Measurements from ENCODE around the gene TMEM163. TPM values are rescaled to one million over a fixed set of nuclear protein-coding genes. Genes with fewer than 3 reads are reported as not detected.
"Not testable (repeated sequence)": the region's sequence is repeated elsewhere in the genome, so short reads cannot be mapped to it uniquely, and the experiment has no call there.

The TMEM163 gene
- total RNA-seq, 2 experiments from 2014 or later: 0.51 TPM; not detected in 1

GRCh38 chr2:134621939-134622705, 96.7 kb downstream of the TMEM163 start:
- no TSS peak for BruUV-seq (replicated peaks)
- CTCF ChIA-PET (ENCODE audit: unreplicated experiment): no interaction called here
- H3K9me2 ChIP-seq (ENCODE audit: insufficient read depth, low read length): no peaks in the 10 kb centered on the region
- POLR2A ChIA-PET: no interaction called here
- no peak for DNase-seq (ENCODE audit: low spot score)
- H4K20me1 ChIP-seq (ENCODE audit: insufficient read depth, low read length): no peaks in the 10 kb centered on the region
- H3K79me2 ChIP-seq (ENCODE audit: insufficient read depth, low read depth, low read length): no peaks in the 10 kb centered on the region
- no peak for TF ChIP-seq EZH2phosphoT487 (IDR thresholded peaks at IDR 0.05; ENCODE audit: borderline replicate concordance, low read depth, low read length)
- TF ChIP-seq CTCF (conservative IDR thresholded peaks at IDR 0.05; ENCODE audit: low read length): no peak
- H2AFZ ChIP-seq (ENCODE audit: low read length): no peak overlapping the region
- no peak overlapping the region for H3K27ac ChIP-seq (ENCODE audit: low read depth, low read length, poor library complexity, severe bottlenecking)
- peaks cover 14% of the 10 kb centered on the region; the same call in 1 of the 2 replicates for H3K9me3 ChIP-seq (ENCODE audit: low read length)
- H3K4me3 ChIP-seq (ENCODE audit: low read depth, low read length, poor library complexity, severe bottlenecking): no peak overlapping the region
- no peaks in the 10 kb centered on the region for H3K36me3 ChIP-seq (ENCODE audit: insufficient read depth, low read length)
- intact Hi-C loops (cut with micrococcal nuclease; ENCODE audit: unreplicated experiment): no loop called here
- H3K4me2 ChIP-seq (ENCODE audit: low read length): no peak overlapping the region
- no peaks in the 10 kb centered on the region for H3K4me1 ChIP-seq (ENCODE audit: insufficient read depth, low read length, poor library complexity, severe bottlenecking)

- Histone ChIP-seq H3K4me2 (ENCODE audit: low read length) (no peak overlapping the region), H3K79me2 (ENCODE audit: insufficient read depth, low read depth, low read length) (no peaks in the 10 kb centered on the region), H3K9me3 (ENCODE audit: low read length) (peaks cover 14% of the 10 kb centered on the region; the same call in 1 of the 2 replicates), H3K4me1 (ENCODE audit: insufficient read depth, low read length, poor library complexity, severe bottlenecking) (no peaks in the 10 kb centered on the region), H4K20me1 (ENCODE audit: insufficient read depth, low read length) (no peaks in the 10 kb centered on the region), H3K36me3 (ENCODE audit: insufficient read depth, low read length) (no peaks in the 10 kb centered on the region), H3K4me3 (ENCODE audit: low read depth, low read length, poor library complexity, severe bottlenecking) (no peak overlapping the region), H2AFZ (ENCODE audit: low read length) (no peak overlapping the region), H3K27ac (ENCODE audit: low read depth, low read length, poor library complexity, severe bottlenecking) (no peak overlapping the region), H3K9me2 (ENCODE audit: insufficient read depth, low read length) (no peaks in the 10 kb centered on the region)
- BruUV-seq (replicated peaks): no TSS peak
- CTCF ChIA-PET (ENCODE audit: unreplicated experiment): no interaction called here
- DNase-seq (ENCODE audit: low spot score): no peak
- intact Hi-C loops (cut with micrococcal nuclease; ENCODE audit: unreplicated experiment): no loop called here
- no peak for TF ChIP-seq CTCF (conservative IDR thresholded peaks at IDR 0.05; ENCODE audit: low read length)
- TF ChIP-seq EZH2phosphoT487 (IDR thresholded peaks at IDR 0.05; ENCODE audit: borderline replicate concordance, low read depth, low read length): no peak
- POLR2A ChIA-PET: interaction anchor here (0.6 kb wide), 1 partner anchor 20 kb away, joined by 3 read pairs; no protein-coding TSS in a partner anchor
These were observed 99.5 kb downstream of the TMEM163 start for GRCh38 chr2:134619250-134619649.

GRCh38 chr2:134615480-134615879, 103.3 kb downstream of the TMEM163 start:
- H2AFZ ChIP-seq (ENCODE audit: low read length); DNase-seq (ENCODE audit: low spot score); H4K20me1 ChIP-seq (ENCODE audit: insufficient read depth, low read length); H3K4me3 ChIP-seq (ENCODE audit: low read depth, low read length, poor library complexity, severe bottlenecking); H3K79me2 ChIP-seq (ENCODE audit: insufficient read depth, low read depth, low read length); BruUV-seq (replicated peaks); H3K9me2 ChIP-seq (ENCODE audit: insufficient read depth, low read length); H3K36me3 ChIP-seq (ENCODE audit: insufficient read depth, low read length); H3K4me1 ChIP-seq (ENCODE audit: insufficient read depth, low read length, poor library complexity, severe bottlenecking); intact Hi-C loops (cut with micrococcal nuclease; ENCODE audit: unreplicated experiment); H3K27ac ChIP-seq (ENCODE audit: low read depth, low read length, poor library complexity, severe bottlenecking); H3K4me2 ChIP-seq (ENCODE audit: low read length): not testable (repeated sequence)
- CTCF ChIA-PET (ENCODE audit: unreplicated experiment): interaction anchor here (0.7 kb wide), 1 partner anchor 16 kb away, joined by 3 read pairs; no protein-coding TSS in a partner anchor
- H3K9me3 ChIP-seq (ENCODE audit: low read length): peaks cover 14% of the 10 kb centered on the region; the same call in 1 of the 2 replicates
- POLR2A ChIA-PET: interaction anchor here (0.7 to 1.1 kb wide), 2 partner anchors 13 to 573 kb away, joined by 3 to 4 read pairs; no protein-coding TSS in a partner anchor

Data from OCI-LY7 (cell line).